CD8-positive, alpha-beta memory T cell (primary cell): ENCODE data around the gene ROGDI. TPM values are rescaled to one million over a fixed set of nuclear protein-coding genes. Genes with fewer than 3 reads are reported as not detected.
A peak's percentile ranks its signal among the peaks of the same experiment; 100 is the strongest.

Experiments used
- CTCF ChIA-PET: fragments of 350-600 bp; sonication (Branson Sonifier 250); formaldehyde crosslinking; loops from one replicate; lab custom pipeline; 2021; ENCODE audit warnings: antibody characterized with exemption; lab: Charles Lee
- POLR2A ChIA-PET: fragments of 350-600 bp; sonication (Branson Sonifier 250); formaldehyde crosslinking; loops from one replicate; lab custom pipeline; 2021; ENCODE audit warnings: antibody characterized with exemption; lab: Charles Lee
- DNase-seq, 5 donors: peaks; one replicate each; pipeline versions ENCODE4 v3.0.0 to v3.0.0-alpha.2; 2020 to 2022; ENCODE audit warnings: mixed read lengths in 1 of 5
- H3K27ac ChIP-seq: one replicate; pipeline ENCODE4 v1.7.0; 2013; ENCODE audit warnings: low read depth, mild to moderate bottlenecking, low read length, moderate library complexity
- H3K27me3 ChIP-seq: 2 replicates; pipeline ENCODE4 v1.7.0; 2013; ENCODE audit warnings: low read length, mild to moderate bottlenecking; ENCODE audit not compliant: insufficient read depth, poor library complexity, severe bottlenecking
- H3K36me3 ChIP-seq: 2 replicates; pipeline ENCODE4 v1.7.0; 2013; ENCODE audit warnings: mild to moderate bottlenecking, low read length, moderate library complexity; ENCODE audit not compliant: insufficient read depth
- H3K4me1 ChIP-seq: 2 replicates; pipeline ENCODE4 v1.7.0; 2013; ENCODE audit warnings: mild to moderate bottlenecking, low read length, moderate library complexity; ENCODE audit not compliant: insufficient read depth
- H3K4me3 ChIP-seq: 2 replicates; pipeline ENCODE4 v1.7.0; 2013; ENCODE audit warnings: mild to moderate bottlenecking, low read length
- H3K9me3 ChIP-seq: 2 replicates; pipeline ENCODE4 v1.7.0; 2013; ENCODE audit warnings: mild to moderate bottlenecking, low read length
- H3K27ac Mint-ChIP-seq, 8 donors: one replicate each; pipeline ENCODE4 v1.8.0; 2020 to 2021; ENCODE audit warnings: mixed read lengths in 8 of 8, mild to moderate bottlenecking in 6 of 8, inconsistent platforms in 3 of 8, moderate library complexity in 3 of 8
- H3K27me3 Mint-ChIP-seq, 2 donors: one replicate each; pipeline ENCODE4 v1.8.0; 2020 to 2021; ENCODE audit warnings: mixed read lengths in 2 of 2, mild to moderate bottlenecking in 1 of 2, moderate library complexity in 1 of 2
- H3K36me3 Mint-ChIP-seq, 3 donors: one replicate each; pipeline ENCODE4 v1.8.0; 2020 to 2021; ENCODE audit warnings: mixed read lengths in 3 of 3, inconsistent platforms in 1 of 3, mild to moderate bottlenecking in 1 of 3
- H3K4me1 Mint-ChIP-seq, 3 donors: one replicate each; pipeline ENCODE4 v1.8.0; 2020 to 2021; ENCODE audit warnings: mixed read lengths in 3 of 3, inconsistent platforms in 1 of 3, mild to moderate bottlenecking in 1 of 3
- H3K4me3 Mint-ChIP-seq, 7 donors: one replicate each; pipeline ENCODE4 v1.8.0; 2020 to 2021; ENCODE audit warnings: mixed read lengths in 7 of 7, mild to moderate bottlenecking in 6 of 7, moderate library complexity in 4 of 7, inconsistent platforms in 2 of 7
- H3K9me3 Mint-ChIP-seq, 5 donors: one replicate each; pipeline ENCODE4 v1.8.0; 2020 to 2022; ENCODE audit warnings: mixed read lengths in 5 of 5, mild to moderate bottlenecking in 3 of 5, moderate library complexity in 2 of 5, inconsistent platforms in 1 of 5
- polyA plus RNA-seq: library from polyadenylated mRNA; unstranded; fragments of 300-500 nt; fragmentation: Illumina TruSeq; gene quantifications from one replicate; pipeline ENCODE4 v1.2.3, GENCODE V29; 2021
- total RNA-seq, 2 experiments: library from RNA; stranded (reverse); gene quantifications; one replicate each; pipeline ENCODE4 v1.2.3, GENCODE V29; 2021

The ROGDI gene
- total and polyA plus RNA-seq, 3 experiments from 2014 or later = 7.4 to 8.1 (median 7.8) TPM

- no peaks in the 10 kb centered on the region for H3K9me3 Mint-ChIP-seq
- CTCF ChIA-PET = interaction anchor here (0.5 to 1.6 kb wide), 3 partner anchors 33 to 219 kb away, joined by 3 to 6 read pairs (median 4); partner anchors contain the start of genes ANKS3, DNAAF8 and ROGDI
These were observed 34.4 kb downstream of the ROGDI start for GRCh38 chr16:4767872-4768548.

GRCh38 chr16:4766875-4767628, 35.4 kb downstream of the ROGDI start, which contains the start of gene ZNF500:
TSS of gene ZNF500 (minus strand) at chr16:4767162. CDS start at chr16:4765978, 1,184 bp downstream.
- Mint-ChIP-seq H3K27me3 (peaks cover 0 to 1% of the 10 kb centered on the region in 2 donors), H3K4me1 (peaks cover 23 to 39% (median 35%) of the 10 kb centered on the region in 3 donors), H3K9me3 (no peaks in the 10 kb centered on the region), H3K27ac (peak within 1 kb of the TSS; percentile 85 to 98 (median 93)), H3K4me3 (peak within 1 kb of the TSS; percentile 88 to 99 (median 91)), H3K36me3 (peaks cover 0 to 37% (median 0%) of the 10 kb centered on the region in 3 donors)
- peaks cover 24% of the 10 kb centered on the region for H3K4me1 ChIP-seq
- H3K9me3 ChIP-seq = no peaks in the 10 kb centered on the region
- H3K4me3 ChIP-seq = peak within 1 kb of the TSS; percentile 95
- peak within 1 kb of the TSS; percentile 64 for H3K27ac ChIP-seq
- DNase-seq = peak; percentile 89 to 93 (median 93)
- ChIA-PET CTCF (interaction anchor here (1.1 kb wide), 1 partner anchor 32 kb away, joined by 4 read pairs; the partner anchor contains the start of gene DNAAF8), POLR2A (interaction anchor here (1.2 to 4.1 kb wide), 2 partner anchors 33 to 35 kb away, joined by 4 to 27 read pairs; partner anchors contain the start of genes ANKS3 and DNAAF8)
- no peaks in the 10 kb centered on the region for H3K27me3 ChIP-seq
- H3K36me3 ChIP-seq = peaks cover 4% of the 10 kb centered on the region

More at GRCh38 chr16:4767872-4768548, 34.4 kb downstream of the ROGDI start:
- peak in 1 of 5 donors; percentile 10 for DNase-seq
- peaks cover 0 to 27% (median 0%) of the 10 kb centered on the region in 3 donors for H3K36me3 Mint-ChIP-seq
- Histone ChIP-seq H3K27me3 (no peaks in the 10 kb centered on the region), H3K27ac (peak overlapping the region; percentile 51), H3K9me3 (no peaks in the 10 kb centered on the region), H3K4me1 (peaks cover 24% of the 10 kb centered on the region), H3K36me3 (no peaks in the 10 kb centered on the region), H3K4me3 (peak overlapping the region; percentile 66)
- peak overlapping the region; percentile 88 to 99 (median 91) for H3K4me3 Mint-ChIP-seq
- POLR2A ChIA-PET = interaction anchor here (0.6 to 4.1 kb wide), 5 partner anchors 28 to 839 kb away, joined by 3 to 27 read pairs (median 6); partner anchors contain the start of genes ANKS3, DNAAF8, GLYR1 and ROGDI
- H3K27me3 Mint-ChIP-seq = peaks cover 0 to 1% of the 10 kb centered on the region in 2 donors
- peak overlapping the region; percentile 85 to 98 (median 93) for H3K27ac Mint-ChIP-seq
- H3K4me1 Mint-ChIP-seq = peaks cover 23 to 39% (median 35%) of the 10 kb centered on the region in 3 donors

DNA sequence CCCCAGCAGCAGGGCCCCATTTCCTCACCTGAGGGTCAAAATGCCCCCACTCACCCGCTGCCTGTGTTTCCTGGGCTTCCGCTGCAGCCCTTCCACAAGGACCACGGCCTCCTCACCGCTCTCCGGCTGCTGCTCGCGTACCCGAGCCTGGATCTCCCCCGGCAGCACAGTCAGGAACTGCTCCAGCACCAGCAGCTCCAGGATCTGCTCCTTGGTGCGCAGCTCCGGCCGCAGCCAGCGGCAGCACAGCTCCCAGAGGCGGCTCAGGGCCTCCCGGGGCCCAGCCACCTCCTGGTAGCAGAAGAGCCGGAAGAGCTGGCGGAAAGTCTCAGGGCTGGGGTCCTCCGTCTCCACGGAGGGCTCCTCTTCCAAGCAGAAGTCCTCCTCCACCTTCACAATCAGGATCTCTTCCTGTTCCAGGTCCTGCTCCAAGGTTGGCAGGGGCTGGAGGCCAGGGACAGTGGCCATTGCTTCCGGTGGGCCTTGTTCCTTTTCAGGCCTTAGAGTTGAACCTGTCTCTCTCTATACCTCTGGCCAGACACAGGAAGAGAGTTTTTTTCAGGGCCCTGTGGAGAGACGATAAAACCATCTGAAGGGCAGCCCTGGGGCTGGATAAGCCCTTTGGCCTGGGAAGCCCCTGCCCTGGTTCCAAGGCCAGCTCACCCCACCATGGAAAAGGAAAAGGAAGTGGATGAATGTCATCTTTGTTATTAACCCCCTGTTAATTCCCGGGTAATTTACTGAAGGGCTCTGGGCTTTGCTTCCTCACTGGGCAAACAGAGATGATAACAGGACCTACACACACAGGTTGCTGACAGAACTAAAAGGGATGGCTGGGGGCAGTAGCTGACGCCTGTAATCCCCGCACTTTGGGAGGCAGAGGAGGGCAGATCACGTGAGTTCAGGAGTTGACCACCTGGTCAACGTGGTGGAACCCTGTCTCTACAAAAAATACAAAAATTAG, 36.6 kb downstream of the ROGDI start:
- peaks cover 0 to 46% (median 2%) of the 10 kb centered on the region in 3 donors for H3K36me3 Mint-ChIP-seq
- peaks cover 0 to 1% of the 10 kb centered on the region in 2 donors for H3K27me3 Mint-ChIP-seq
- H3K4me3 ChIP-seq = peak overlapping the region; percentile 95
- CTCF ChIA-PET = interaction anchor here (1.1 to 2.3 kb wide), 2 partner anchors 31 kb away, joined by 4 to 8 read pairs; partner anchors contain the start of gene DNAAF8
- no peak for DNase-seq
- peaks cover 23 to 39% (median 35%) of the 10 kb centered on the region in 3 donors for H3K4me1 Mint-ChIP-seq
- peak overlapping the region; percentile 81 to 99 (median 86) for H3K4me3 Mint-ChIP-seq
- peak overlapping the region; percentile 64 for H3K27ac ChIP-seq
- H3K9me3 ChIP-seq = no peaks in the 10 kb centered on the region
- no peaks in the 10 kb centered on the region for H3K9me3 Mint-ChIP-seq
- peak overlapping the region; percentile 83 to 98 (median 88) for H3K27ac Mint-ChIP-seq
- peaks cover 10% of the 10 kb centered on the region for H3K36me3 ChIP-seq
- POLR2A ChIA-PET = interaction anchor here (4.1 kb wide), 1 partner anchor 31 kb away, joined by 27 read pairs; the partner anchor contains the start of genes ANKS3 and DNAAF8
- no peaks in the 10 kb centered on the region for H3K27me3 ChIP-seq
- H3K4me1 ChIP-seq = peaks cover 24% of the 10 kb centered on the region

DNA sequence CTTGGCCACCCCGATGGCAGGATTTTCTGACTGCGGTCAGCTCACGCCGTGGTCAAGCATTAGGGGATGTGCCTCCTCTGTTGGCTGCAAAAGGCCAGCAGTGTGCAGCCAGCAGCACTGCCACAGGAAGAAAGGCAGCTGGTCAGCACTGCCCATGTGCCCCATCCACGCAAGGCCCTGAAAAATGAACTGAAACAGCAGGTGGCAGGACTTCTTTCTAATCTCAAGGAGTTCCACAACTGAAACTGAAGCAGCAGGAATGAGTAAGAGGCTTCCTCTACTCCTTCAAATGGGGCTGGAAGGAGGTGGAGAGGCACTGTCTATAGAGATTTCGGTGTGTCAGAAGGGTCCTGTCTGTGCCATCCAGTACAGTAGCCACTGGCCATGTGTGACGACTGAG, 38.6 kb downstream of the ROGDI start:
- no peaks in the 10 kb centered on the region for H3K9me3 Mint-ChIP-seq
- Histone ChIP-seq H3K27me3 (no peaks in the 10 kb centered on the region), H3K27ac (no peak overlapping the region), H3K9me3 (no peaks in the 10 kb centered on the region), H3K4me3 (no peak overlapping the region), H3K4me1 (peaks cover 24% of the 10 kb centered on the region), H3K36me3 (peaks cover 17% of the 10 kb centered on the region)
- POLR2A ChIA-PET = no interaction called here
- H3K36me3 Mint-ChIP-seq = peaks cover 0 to 66% (median 4%) of the 10 kb centered on the region in 3 donors
- CTCF ChIA-PET = interaction anchor here (2.3 kb wide), 1 partner anchor 29 kb away, joined by 8 read pairs; the partner anchor contains the start of gene DNAAF8
- no peaks in the 10 kb centered on the region for H3K27me3 Mint-ChIP-seq
- peaks cover 23 to 29% (median 26%) of the 10 kb centered on the region in 3 donors for H3K4me1 Mint-ChIP-seq
- peak overlapping the region in 3 of 8 donors; percentile 27 to 48 (median 42) for H3K27ac Mint-ChIP-seq
- DNase-seq = no peak
- peak overlapping the region in 3 of 7 donors; percentile 11 to 74 (median 44) for H3K4me3 Mint-ChIP-seq

- H3K4me3 ChIP-seq = no peak overlapping the region
- peaks cover 0 to 77% (median 9%) of the 10 kb centered on the region in 3 donors for H3K36me3 Mint-ChIP-seq
- peaks cover 11 to 15% (median 11%) of the 10 kb centered on the region in 3 donors for H3K4me1 Mint-ChIP-seq
- no peaks in the 10 kb centered on the region for H3K27me3 ChIP-seq
- H3K9me3 ChIP-seq = no peaks in the 10 kb centered on the region
- no peak for DNase-seq
- H3K9me3 Mint-ChIP-seq = no peaks in the 10 kb centered on the region
- no peaks in the 10 kb centered on the region for H3K27me3 Mint-ChIP-seq
- POLR2A ChIA-PET = no interaction called here
- CTCF ChIA-PET = no interaction called here
- H3K27ac Mint-ChIP-seq = no peak overlapping the region
- peaks cover 14% of the 10 kb centered on the region for H3K4me1 ChIP-seq
- H3K4me3 Mint-ChIP-seq = peak overlapping the region in 1 of 7 donors; percentile 45
- no peak overlapping the region for H3K27ac ChIP-seq
- H3K36me3 ChIP-seq = peaks cover 24% of the 10 kb centered on the region
These were observed 40.2 kb downstream of the ROGDI start for GRCh38 chr16:4762205-4762604.

DNA sequence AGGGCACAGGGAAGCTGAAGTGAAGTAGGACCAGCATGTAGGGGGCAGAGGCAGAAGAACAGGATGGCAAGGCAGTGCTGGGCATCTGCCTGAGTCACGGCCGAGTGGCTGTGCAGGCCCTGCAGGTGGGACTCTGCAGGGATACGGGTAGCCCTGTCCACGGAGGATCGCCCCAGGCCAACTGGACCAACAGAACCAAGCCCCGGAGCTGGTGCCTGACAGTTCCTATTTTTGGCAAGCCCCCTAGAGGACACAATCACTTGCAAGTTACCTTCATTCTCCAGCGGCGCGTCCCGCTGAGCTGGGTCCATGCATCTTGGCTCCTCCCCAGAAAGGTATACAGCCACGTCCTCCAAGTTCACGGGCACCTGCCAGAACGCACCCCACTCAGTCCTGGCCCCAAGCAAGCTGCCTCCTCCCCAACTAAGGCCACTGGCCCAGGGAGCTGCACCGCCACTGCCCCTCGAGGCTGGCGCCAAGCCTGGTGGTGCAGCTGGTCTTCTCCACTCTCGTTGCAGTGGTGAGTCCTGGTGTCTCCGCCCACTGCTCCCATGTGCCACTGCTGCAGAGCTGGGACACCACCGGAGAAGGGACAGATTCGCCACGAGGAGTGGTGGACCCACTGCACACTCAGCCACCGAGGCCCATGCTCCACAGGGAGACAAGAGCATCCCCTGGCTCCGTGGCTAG, 42.1 kb downstream of the ROGDI start:
- H3K36me3 ChIP-seq = peaks cover 31% of the 10 kb centered on the region
- DNase-seq = no peak
- no peak overlapping the region for H3K4me3 ChIP-seq
- Mint-ChIP-seq H3K36me3 (peaks cover 7 to 83% (median 16%) of the 10 kb centered on the region in 3 donors), H3K4me3 (no peak overlapping the region), H3K4me1 (peaks cover 0 to 2% (median under 1%) of the 10 kb centered on the region in 3 donors), H3K27ac (peak overlapping the region in 1 of 8 donors; percentile 77), H3K27me3 (no peaks in the 10 kb centered on the region), H3K9me3 (no peaks in the 10 kb centered on the region)
- no peaks in the 10 kb centered on the region for H3K27me3 ChIP-seq
- H3K4me1 ChIP-seq = peaks cover 3% of the 10 kb centered on the region
- H3K27ac ChIP-seq = no peak overlapping the region
- ChIA-PET POLR2A (interaction anchor here (0.8 to 1.1 kb wide), 2 partner anchors 66 to 315 kb away, joined by 3 read pairs; no protein-coding TSS in a partner anchor), CTCF (no interaction called here)
- H3K9me3 ChIP-seq = no peaks in the 10 kb centered on the region
